GM23248 (cell line): ENCODE measurements around the gene PLPPR1. TPM values are rescaled to one million over a fixed set of nuclear protein-coding genes. Genes with fewer than 3 reads are reported as not detected.

ENCODE experiments used
- DNase-seq: peaks from one replicate; pipeline ENCODE4 v3.0.0-alpha.2; 2015
- H2AFZ ChIP-seq: fragments of 200-600 bp; sonication (generic); 2 replicates; pipeline ENCODE4 v1.6.1; 2016; ENCODE audit warnings: antibody characterized with exemption
- H3F3A ChIP-seq: fragments of 200-600 bp; sonication (generic); 2 replicates; pipeline ENCODE4 v1.6.1; 2016; ENCODE audit warnings: mild to moderate bottlenecking, antibody characterized with exemption, mixed run types; ENCODE audit not compliant: insufficient read depth
- H3K27ac ChIP-seq: fragments of 200-600 bp; sonication (generic); 2 replicates; pipeline ENCODE4 v1.5.1; 2016; ENCODE audit warnings: mild to moderate bottlenecking
- H3K27me3 ChIP-seq: fragments of 200-600 bp; sonication (generic); replicated peaks from 2 replicates; pipeline ENCODE4 v1.6.1; 2016; ENCODE audit warnings: mild to moderate bottlenecking; ENCODE audit not compliant: insufficient read depth
- H3K36me3 ChIP-seq: fragments of 200-600 bp; sonication (generic); 2 replicates; pipeline ENCODE4 v1.6.1; 2016; ENCODE audit warnings: low read depth, mild to moderate bottlenecking
- H3K4me1 ChIP-seq: fragments of 200-600 bp; sonication (generic); 2 replicates; pipeline ENCODE4 v1.6.1; 2016; ENCODE audit warnings: mild to moderate bottlenecking; ENCODE audit not compliant: insufficient read depth
- H3K4me2 ChIP-seq: fragments of 200-600 bp; sonication (generic); one replicate; pipeline ENCODE4 v1.6.1; 2016; ENCODE audit warnings: mild to moderate bottlenecking; ENCODE audit not compliant: unreplicated experiment
- H3K4me3 ChIP-seq: fragments of 200-600 bp; sonication (generic); 2 replicates; pipeline ENCODE4 v1.5.1; 2016; ENCODE audit warnings: mild to moderate bottlenecking
- H3K79me2 ChIP-seq: fragments of 200-600 bp; sonication (generic); 2 replicates; pipeline ENCODE4 v1.6.1; 2016; ENCODE audit warnings: mild to moderate bottlenecking; ENCODE audit not compliant: insufficient read depth
- H3K9ac ChIP-seq: fragments of 200-600 bp; sonication (generic); 2 replicates; pipeline ENCODE4 v1.6.1; 2016; ENCODE audit warnings: mild to moderate bottlenecking
- H3K9me2 ChIP-seq: fragments of 200-600 bp; sonication (generic); 2 replicates; pipeline ENCODE4 v1.6.1; 2016; ENCODE audit warnings: mixed run types, mild to moderate bottlenecking, moderate library complexity; ENCODE audit not compliant: insufficient read depth
- H3K9me3 ChIP-seq: fragments of 200-600 bp; sonication (generic); one replicate; pipeline ENCODE4 v1.6.1; 2017; ENCODE audit warnings: low read depth
- H4K20me1 ChIP-seq: fragments of 200-600 bp; sonication (generic); 2 replicates; pipeline ENCODE4 v1.6.0; 2016; ENCODE audit not compliant: insufficient read depth
- EZH2 ChIP-seq: fragments of 200-600 bp; sonication (generic); IDR thresholded peaks from 2 replicates; pipeline ENCODE4 v1.6.1; 2018; ENCODE audit warnings: antibody characterized with exemption, mild to moderate bottlenecking; ENCODE audit not compliant: insufficient read depth, poor library complexity, severe bottlenecking
- EZH2phosphoT487 ChIP-seq: fragments of 200-600 bp; sonication (generic); IDR thresholded peaks from 2 replicates; pipeline ENCODE4 v1.6.1; 2018; ENCODE audit warnings: antibody characterized with exemption, moderate library complexity, mild to moderate bottlenecking, low read depth; ENCODE audit not compliant: insufficient read depth
- WGBS, 2 experiments: methylation state at CpG; one replicate each; pipeline ENCODE4 v1.1.6; 2015 to 2017; ENCODE audit warnings: low lambda C conversion rate in 2 of 2, low coverage in 1 of 2; ENCODE audit errors: missing lambda C conversion rate in 2 of 2; 5-methylcytosine and 5-hydroxymethylcytosine counted together
- in situ Hi-C: fragments of 300-500 bp; cut with MboI; formaldehyde crosslinking; loops from 2 replicates; pipeline ENCODE4 v1.15.0; 2020
- polyA plus RNA-seq: library from polyadenylated mRNA; unstranded; fragments of >200 nt; fragmentation: Nextera tagmentation; extraction: Ambion mirVana; gene quantifications from 2 replicates; pipeline ENCODE4 v1.2.1, GENCODE V29; 2016
- total RNA-seq: library from RNA; depleted of rRNA; stranded (reverse); fragments of >200 nt; shearing (Covaris generic); gene quantifications from 2 replicates; pipeline ENCODE4 v1.2.3, GENCODE V29; 2014

PLPPR1 gene
- total and polyA plus RNA-seq, 2 experiments from 2014 or later: not detected

DNA sequence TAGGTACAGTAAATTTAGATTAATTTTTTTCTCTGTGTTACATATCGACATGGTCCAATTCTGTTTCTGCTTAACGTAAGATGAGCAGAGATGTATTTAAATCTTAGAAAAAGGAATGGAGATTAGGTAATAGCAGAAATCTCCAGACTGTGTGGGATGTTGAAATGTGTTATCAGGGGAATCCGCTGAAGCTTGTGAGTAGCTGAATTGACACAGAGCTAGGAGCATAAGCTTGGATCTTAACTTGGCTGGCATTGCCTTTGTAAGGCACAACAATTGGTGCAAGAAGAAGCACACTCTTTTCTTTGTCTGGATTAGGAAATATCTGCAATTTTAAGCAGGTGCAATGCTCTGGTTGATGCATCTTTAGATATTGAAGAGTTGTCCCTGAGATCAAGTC is 53.1 kb downstream of the PLPPR1 start:
- 20 to 26% methylated on average over 3 of the region's 3 CpGs for WGBS, 2 experiments
- Histone ChIP-seq H3K4me3 (no peak overlapping the region), H3K9me3 (no peaks in the 10 kb centered on the region), H3K79me2 (no peaks in the 10 kb centered on the region), H3K27ac (no peak overlapping the region), H3K9me2 (no peaks in the 10 kb centered on the region), H3K27me3 (no peaks in the 10 kb centered on the region), H3K9ac (no peak overlapping the region), H3F3A (no peaks in the 10 kb centered on the region), H4K20me1 (no peaks in the 10 kb centered on the region), H3K4me1 (no peaks in the 10 kb centered on the region), H2AFZ (no peak overlapping the region), H3K36me3 (no peaks in the 10 kb centered on the region), H3K4me2 (no peak overlapping the region)
- no peak for TF ChIP-seq EZH2phosphoT487
- TF ChIP-seq EZH2: no peak
- no peak for DNase-seq
- in situ Hi-C loops: no loop called here

DNA sequence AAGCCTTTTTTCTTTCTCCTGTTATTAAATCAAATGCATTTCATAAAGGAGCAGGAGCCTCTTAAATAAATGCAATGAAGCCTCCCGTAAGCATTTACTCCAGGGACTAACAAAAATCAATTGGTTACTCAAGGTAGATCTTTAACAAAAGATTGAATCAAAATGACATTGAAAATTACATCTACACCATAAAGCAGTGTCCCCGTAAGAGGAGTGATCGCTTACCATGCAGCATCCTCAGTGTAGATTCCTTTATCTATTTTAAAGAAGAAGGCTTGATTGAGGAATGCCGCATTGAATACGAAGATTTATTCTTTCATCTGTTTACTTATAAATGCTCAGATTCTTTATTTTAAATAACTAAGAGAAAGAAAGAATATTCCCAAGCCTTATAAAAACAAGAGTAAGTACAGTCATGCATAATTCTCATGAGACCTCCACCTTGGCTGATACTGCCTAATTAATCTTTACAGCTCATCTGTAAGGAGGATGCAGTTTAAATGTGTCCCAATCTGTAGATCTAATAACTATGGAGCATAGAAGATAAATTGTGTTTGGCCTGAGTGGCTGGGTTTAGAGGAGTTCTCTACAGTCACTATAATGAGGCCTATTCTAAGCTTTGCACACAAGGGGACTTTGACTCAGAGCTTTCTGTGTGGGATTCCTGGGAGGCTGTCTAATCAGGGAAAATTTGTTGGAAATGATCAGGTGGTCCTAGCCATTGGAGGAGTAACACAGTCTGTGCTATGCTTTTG is 55.1 kb downstream of the PLPPR1 start:
- in situ Hi-C loops: no loop called here
- no peak overlapping the region for H3K4me3 ChIP-seq

DNA sequence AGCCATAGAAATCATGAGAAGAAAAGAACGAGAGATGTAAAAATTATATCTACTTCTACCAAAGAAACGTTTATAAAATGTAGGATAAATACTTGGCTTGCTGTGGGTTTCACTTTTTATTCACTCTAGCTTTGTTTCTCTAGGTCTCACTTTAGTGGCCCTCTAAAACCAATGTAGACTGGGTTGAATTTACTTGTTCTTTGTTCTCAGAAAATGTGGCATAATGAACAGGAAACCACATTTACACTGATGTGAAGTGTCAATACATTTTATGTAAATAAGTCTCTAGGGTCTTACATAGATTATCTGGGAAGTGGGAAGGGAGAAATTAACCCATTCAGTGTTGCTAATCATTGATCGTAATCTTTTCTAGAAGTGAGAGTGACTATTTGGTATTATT is 58.9 kb downstream of the PLPPR1 start:
- no peak for TF ChIP-seq EZH2phosphoT487
- TF ChIP-seq EZH2: no peak
- H3K9me2 ChIP-seq: no peaks in the 10 kb centered on the region
- H3K4me1 ChIP-seq: no peaks in the 10 kb centered on the region
- H3F3A ChIP-seq: no peaks in the 10 kb centered on the region
- no peaks in the 10 kb centered on the region for H3K36me3 ChIP-seq
- no peaks in the 10 kb centered on the region for H3K27me3 ChIP-seq
- WGBS, 2 experiments: 28 to 36% methylated on average over 3 of the region's 3 CpGs
- no peak overlapping the region for H3K4me2 ChIP-seq
- no peak overlapping the region for H3K4me3 ChIP-seq
- H4K20me1 ChIP-seq: no peaks in the 10 kb centered on the region
- no peak for DNase-seq
- H3K27ac ChIP-seq: no peak overlapping the region
- H2AFZ ChIP-seq: no peak overlapping the region
- no peak overlapping the region for H3K9ac ChIP-seq
- no peaks in the 10 kb centered on the region for H3K9me3 ChIP-seq
- no peaks in the 10 kb centered on the region for H3K79me2 ChIP-seq
- in situ Hi-C loops: no loop called here

More for the DNA sequence above, 55.1 kb downstream of the PLPPR1 start:
- Histone ChIP-seq H2AFZ (no peak overlapping the region), H3K36me3 (no peaks in the 10 kb centered on the region), H3K4me1 (no peaks in the 10 kb centered on the region), H3K27ac (no peak overlapping the region), H3K9me2 (no peaks in the 10 kb centered on the region), H3K27me3 (no peaks in the 10 kb centered on the region), H3K9me3 (no peaks in the 10 kb centered on the region), H3K79me2 (no peaks in the 10 kb centered on the region), H3K4me2 (no peak overlapping the region), H4K20me1 (no peaks in the 10 kb centered on the region), H3K9ac (no peak overlapping the region), H3F3A (no peaks in the 10 kb centered on the region)
- WGBS, 2 experiments: 42 to 46% methylated on average over 5 of the region's 5 CpGs
- no peak for TF ChIP-seq EZH2phosphoT487
- no peak for TF ChIP-seq EZH2
- no peak for DNase-seq

DNA sequence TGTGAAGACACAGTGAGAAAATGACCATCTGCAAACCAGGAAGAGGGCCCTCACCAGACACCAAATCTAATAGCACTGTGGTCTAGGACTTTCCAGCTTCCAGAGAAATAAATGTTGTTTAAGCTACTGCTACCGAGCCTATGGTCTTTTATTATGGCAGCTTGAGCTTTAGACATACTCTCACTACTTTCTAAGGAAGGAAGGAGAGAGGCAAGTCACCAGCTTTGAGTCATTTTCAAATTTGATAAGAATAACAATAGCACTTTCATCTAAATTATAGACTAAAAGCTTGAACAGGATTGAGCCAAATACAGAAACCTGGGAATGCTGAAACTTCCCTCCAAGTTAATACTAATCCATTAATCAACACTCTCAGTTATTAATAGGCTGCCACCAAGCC is 64.4 kb downstream of the PLPPR1 start:
- TF ChIP-seq EZH2: no peak
- TF ChIP-seq EZH2phosphoT487: no peak
- Histone ChIP-seq H2AFZ (no peak overlapping the region), H3K9ac (no peak overlapping the region), H4K20me1 (no peaks in the 10 kb centered on the region), H3K9me2 (no peaks in the 10 kb centered on the region), H3K4me3 (no peak overlapping the region), H3K27ac (no peak overlapping the region), H3K4me2 (no peak overlapping the region), H3K79me2 (no peaks in the 10 kb centered on the region), H3K36me3 (no peaks in the 10 kb centered on the region), H3K27me3 (no peaks in the 10 kb centered on the region), H3K9me3 (no peaks in the 10 kb centered on the region), H3F3A (no peaks in the 10 kb centered on the region), H3K4me1 (no peaks in the 10 kb centered on the region)
- in situ Hi-C loops: no loop called here
- no peak for DNase-seq
- WGBS, 2 experiments: 0% methylated on average over 1 of the region's 1 CpG
